Peyer's patch (tissue), 4 donors: ENCODE measurements around the gene PPP3CB.

Experiments
- CTCF ChIP-seq, 6 experiments: fragments of 450-650 bp in 4 of 6; fragments of 200-600 bp in 2 of 6; sonication (generic) in 1 of 6; IDR thresholded peaks; one replicate each; pipeline ENCODE4 v1.5.1; 2017 to 2019; ENCODE audit warnings: antibody characterized with exemption in 6 of 6, mild to moderate bottlenecking in 3 of 6, moderate library complexity in 1 of 6
- POLR2A ChIP-seq, 2 donors: fragments of 450-650 bp; IDR thresholded peaks; one replicate each; pipeline ENCODE4 v1.5.1; 2017; ENCODE audit warnings: antibody characterized with exemption in 2 of 2, mild to moderate bottlenecking in 2 of 2, moderate library complexity in 2 of 2

- TF ChIP-seq CTCF (IDR thresholded peaks at IDR 0.05) (no peak), POLR2A (IDR thresholded peaks at IDR 0.05) (no peak)
These were observed 49.5 kb upstream of the PPP3CB start for GRCh38 chr10:73545357-73545756.
